Stimulated activated effector memory CD8-positive, alpha-beta T cell treated with anti-CD3 and anti-CD28 coated beads, Interleukin-12 subunit alpha, Interleukin-12 subunit beta, amount 100 ng/mL, for 72 hours (primary cell): Measurements from ENCODE around the gene INPPL1.
"Not testable (repeated sequence)": the region's sequence is repeated elsewhere in the genome, so short reads cannot be mapped to it uniquely, and the experiment has no call there.

Experiments
- ATAC-seq: fragments of 150-1000 bp; cut with Tn5 transposase; 2 replicates; pipeline ENCODE4 v1.10.0; 2021
- DNase-seq, 2 donors: peaks; one replicate each; pipeline ENCODE4 v3.0.0; 2021 to 2022; ENCODE audit warnings: low spot score in 2 of 2
- H3K27ac Mint-ChIP-seq: one replicate; pipeline ENCODE4 v1.8.0; 2022; ENCODE audit warnings: mild to moderate bottlenecking, mixed read lengths
- H3K36me3 Mint-ChIP-seq: one replicate; pipeline ENCODE4 v1.8.0; 2022; ENCODE audit warnings: mild to moderate bottlenecking, mixed read lengths
- H3K4me1 Mint-ChIP-seq: one replicate; pipeline ENCODE4 v1.8.0; 2022; ENCODE audit warnings: mixed read lengths
- H3K4me3 Mint-ChIP-seq: one replicate; pipeline ENCODE4 v1.8.0; 2022; ENCODE audit warnings: mild to moderate bottlenecking, mixed read lengths
- H3K9me3 Mint-ChIP-seq: one replicate; pipeline ENCODE4 v1.8.0; 2022; ENCODE audit warnings: mixed read lengths

INPPL1 gene, protein sequence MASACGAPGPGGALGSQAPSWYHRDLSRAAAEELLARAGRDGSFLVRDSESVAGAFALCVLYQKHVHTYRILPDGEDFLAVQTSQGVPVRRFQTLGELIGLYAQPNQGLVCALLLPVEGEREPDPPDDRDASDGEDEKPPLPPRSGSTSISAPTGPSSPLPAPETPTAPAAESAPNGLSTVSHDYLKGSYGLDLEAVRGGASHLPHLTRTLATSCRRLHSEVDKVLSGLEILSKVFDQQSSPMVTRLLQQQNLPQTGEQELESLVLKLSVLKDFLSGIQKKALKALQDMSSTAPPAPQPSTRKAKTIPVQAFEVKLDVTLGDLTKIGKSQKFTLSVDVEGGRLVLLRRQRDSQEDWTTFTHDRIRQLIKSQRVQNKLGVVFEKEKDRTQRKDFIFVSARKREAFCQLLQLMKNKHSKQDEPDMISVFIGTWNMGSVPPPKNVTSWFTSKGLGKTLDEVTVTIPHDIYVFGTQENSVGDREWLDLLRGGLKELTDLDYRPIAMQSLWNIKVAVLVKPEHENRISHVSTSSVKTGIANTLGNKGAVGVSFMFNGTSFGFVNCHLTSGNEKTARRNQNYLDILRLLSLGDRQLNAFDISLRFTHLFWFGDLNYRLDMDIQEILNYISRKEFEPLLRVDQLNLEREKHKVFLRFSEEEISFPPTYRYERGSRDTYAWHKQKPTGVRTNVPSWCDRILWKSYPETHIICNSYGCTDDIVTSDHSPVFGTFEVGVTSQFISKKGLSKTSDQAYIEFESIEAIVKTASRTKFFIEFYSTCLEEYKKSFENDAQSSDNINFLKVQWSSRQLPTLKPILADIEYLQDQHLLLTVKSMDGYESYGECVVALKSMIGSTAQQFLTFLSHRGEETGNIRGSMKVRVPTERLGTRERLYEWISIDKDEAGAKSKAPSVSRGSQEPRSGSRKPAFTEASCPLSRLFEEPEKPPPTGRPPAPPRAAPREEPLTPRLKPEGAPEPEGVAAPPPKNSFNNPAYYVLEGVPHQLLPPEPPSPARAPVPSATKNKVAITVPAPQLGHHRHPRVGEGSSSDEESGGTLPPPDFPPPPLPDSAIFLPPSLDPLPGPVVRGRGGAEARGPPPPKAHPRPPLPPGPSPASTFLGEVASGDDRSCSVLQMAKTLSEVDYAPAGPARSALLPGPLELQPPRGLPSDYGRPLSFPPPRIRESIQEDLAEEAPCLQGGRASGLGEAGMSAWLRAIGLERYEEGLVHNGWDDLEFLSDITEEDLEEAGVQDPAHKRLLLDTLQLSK

DNA sequence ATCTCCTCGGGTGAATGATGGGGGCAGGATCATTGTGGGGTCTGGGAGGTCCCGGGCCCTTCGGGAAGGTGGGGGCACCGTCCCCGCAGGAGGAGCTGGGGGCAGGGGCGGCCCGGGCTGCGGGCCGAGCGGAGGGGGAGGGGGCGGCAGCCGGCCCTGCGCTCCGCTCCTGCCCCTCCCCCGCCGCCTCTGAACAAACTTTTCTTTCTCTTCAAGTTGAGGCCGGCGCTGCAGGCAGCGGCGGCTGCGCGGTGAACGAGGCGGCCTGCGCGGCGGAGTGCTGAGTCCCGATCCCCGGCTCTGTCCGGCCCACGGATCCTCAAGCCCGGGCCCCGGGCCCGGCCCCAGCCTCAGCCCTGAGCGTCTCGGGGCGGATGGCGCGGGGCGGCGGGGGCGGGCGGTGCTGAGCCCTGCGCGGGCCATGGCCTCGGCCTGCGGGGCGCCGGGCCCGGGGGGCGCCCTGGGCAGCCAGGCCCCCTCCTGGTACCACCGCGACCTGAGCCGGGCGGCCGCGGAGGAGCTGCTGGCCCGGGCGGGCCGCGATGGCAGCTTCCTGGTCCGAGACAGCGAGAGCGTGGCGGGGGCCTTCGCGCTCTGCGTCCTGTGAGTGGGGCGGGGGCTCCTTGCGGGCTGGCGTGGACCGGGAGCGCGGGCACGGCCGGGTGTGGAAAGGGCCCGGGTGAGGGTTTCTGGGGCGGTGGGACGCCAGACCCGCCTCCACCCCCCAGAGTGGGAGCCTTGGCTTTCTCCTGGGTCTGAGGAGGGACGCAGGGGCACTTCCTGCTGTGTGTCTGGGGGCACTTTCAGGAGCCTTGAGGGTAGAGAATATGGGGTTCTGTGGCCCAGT is at the start of gene INPPL1:
Gene INPPL1 (plus strand): TSS at position 204 of the 847 bp plus-strand sequence. CDS start 218 bp downstream, at position 422.
- Mint-ChIP-seq H3K4me3 (peak within 1 kb of the TSS; percentile 97), H3K9me3 (no peaks in the 10 kb centered on the region), H3K4me1 (peaks cover 52% of the 10 kb centered on the region), H3K36me3 (peaks cover 22% of the 10 kb centered on the region), H3K27ac (peak within 1 kb of the TSS; percentile 96)
- ATAC-seq (peak; percentile 2), DNase-seq (peak in 1 of 2 donors; percentile 66)

DNA sequence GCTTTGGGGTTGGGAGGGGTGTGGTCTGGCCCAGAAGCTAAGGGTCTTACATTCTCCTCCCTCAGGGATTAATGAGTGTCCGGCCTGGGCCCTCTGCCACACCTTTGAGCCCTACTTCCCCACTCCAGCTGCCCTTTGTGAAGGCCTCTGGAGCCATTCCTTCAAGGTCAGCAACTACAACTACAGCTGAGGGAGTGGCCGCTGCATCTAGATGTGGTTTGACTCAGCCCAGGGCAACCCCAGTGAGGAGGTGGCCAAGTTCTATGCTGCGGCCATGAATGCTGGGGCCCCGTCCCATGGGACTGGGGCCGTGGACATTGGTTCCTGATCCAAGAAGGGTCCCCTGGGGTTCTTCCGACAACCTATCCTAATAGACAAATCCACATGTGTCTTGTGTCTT is 46.9 kb upstream of the INPPL1 start:
- no peak for ATAC-seq
- no peaks in the 10 kb centered on the region for H3K36me3 Mint-ChIP-seq
- no peak for DNase-seq
- no peak overlapping the region for H3K27ac Mint-ChIP-seq
- H3K4me1 Mint-ChIP-seq = peaks cover 13% of the 10 kb centered on the region
- no peaks in the 10 kb centered on the region for H3K9me3 Mint-ChIP-seq
- no peak overlapping the region for H3K4me3 Mint-ChIP-seq

DNA sequence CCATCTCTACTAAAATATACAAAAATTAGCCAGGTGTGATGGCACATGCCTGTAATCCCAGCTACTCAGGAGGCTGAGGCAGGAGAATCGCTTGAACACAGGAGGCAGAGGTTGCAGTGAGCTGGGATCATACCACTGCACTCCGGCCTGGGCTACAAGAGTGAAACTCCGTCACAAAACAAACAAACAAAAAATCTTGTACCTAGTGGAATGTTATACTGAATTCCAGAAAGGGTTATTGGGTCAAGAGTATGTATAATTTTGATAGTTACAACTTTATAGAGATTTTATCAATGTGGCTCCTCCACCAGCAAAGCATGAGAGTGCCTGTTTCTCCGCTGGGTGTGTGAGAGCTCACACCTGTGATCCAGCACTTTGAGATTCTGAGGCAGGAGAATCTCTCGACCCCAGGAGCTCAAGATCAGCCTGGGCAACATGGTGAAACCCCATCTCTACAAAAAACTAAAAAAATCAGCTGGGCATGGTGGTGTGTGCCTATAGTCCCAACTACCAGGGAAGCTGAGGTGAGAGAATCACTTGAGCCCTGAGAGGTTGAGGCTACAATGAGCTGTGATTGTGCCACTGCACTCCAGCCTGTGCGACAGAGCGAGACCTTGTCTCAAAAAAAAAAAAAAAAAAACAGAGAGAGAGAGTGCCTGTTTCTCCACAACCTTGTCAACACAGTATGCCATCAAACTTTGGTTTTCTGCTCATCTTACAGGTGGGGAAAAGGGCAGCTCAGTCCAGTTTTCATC is 45.3 kb upstream of the INPPL1 start:
- no peak overlapping the region for H3K4me3 Mint-ChIP-seq
- no peaks in the 10 kb centered on the region for H3K9me3 Mint-ChIP-seq
- no peaks in the 10 kb centered on the region for H3K36me3 Mint-ChIP-seq
- no peak overlapping the region for H3K27ac Mint-ChIP-seq
- peaks cover 23% of the 10 kb centered on the region for H3K4me1 Mint-ChIP-seq
- DNase-seq (no peak), ATAC-seq (no peak)

DNA sequence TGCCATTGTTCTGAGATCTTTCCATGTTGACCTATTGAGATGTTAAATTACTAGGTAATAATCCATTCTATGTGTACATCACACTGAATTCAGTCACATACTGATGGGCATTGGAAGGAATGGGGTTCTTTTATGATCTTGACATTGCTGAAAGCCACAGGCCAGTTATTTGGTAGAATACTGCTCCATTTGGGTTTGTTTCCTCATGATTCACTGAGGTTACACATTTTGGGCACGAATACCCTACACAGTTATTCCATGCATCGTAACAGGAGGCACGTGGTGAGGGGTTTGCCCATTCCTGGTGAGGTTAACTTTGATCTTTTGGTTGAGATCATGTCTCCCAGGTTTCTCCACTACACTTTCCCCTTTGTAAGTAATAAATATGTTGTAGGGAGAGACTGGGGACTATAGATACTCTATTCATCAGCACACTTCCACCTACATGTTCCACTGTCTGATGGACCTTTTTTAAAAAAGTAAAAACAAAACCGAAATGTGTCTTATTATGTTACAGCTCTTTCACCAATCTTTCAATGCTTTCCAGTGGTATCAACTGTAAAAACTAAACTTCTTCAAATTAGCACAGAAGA is 44.7 kb upstream of the INPPL1 start:
- ATAC-seq = peak; percentile 38
- peak overlapping the region; percentile 27 for H3K27ac Mint-ChIP-seq

DNA sequence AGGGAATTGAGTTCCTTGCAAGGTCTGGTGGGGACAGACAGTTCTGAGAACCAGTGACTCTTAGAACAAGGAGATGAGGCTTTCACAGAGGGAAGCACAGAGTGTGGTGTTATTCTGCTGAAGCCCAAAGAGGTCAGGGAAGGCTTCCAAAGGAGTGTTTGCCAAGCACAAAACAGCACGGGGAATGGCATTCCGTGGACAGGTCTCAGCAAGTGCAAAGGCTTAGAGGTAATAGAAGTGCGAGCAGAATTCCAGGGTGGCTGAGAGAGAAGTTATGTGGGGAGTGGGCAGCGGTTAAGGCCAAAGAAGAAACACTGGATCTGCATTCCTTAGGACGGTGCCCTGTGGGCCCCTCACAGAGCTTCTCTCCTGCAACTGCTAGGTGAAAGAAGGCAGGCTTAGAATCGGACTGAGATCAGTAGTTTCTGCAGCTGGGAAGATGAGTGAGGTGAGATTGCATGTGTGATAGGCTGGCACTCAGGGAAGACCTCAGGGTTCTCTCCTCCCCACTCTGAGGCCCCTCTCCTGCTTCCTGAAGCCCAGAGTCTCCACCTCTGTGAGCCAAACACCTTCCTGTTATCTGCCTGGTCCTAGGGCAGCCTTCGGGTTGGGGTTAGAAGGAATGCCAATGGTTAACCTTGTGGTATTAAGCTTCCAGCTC is 43.5 kb upstream of the INPPL1 start:
- not testable (repeated sequence) for H3K4me3 Mint-ChIP-seq, H3K27ac Mint-ChIP-seq, H3K36me3 Mint-ChIP-seq, H3K9me3 Mint-ChIP-seq, DNase-seq, ATAC-seq
- peaks cover 23% of the 10 kb centered on the region for H3K4me1 Mint-ChIP-seq

More for the DNA sequence above, 44.7 kb upstream of the INPPL1 start:
- no peaks in the 10 kb centered on the region for H3K36me3 Mint-ChIP-seq
- no peak for DNase-seq
- no peaks in the 10 kb centered on the region for H3K9me3 Mint-ChIP-seq
- no peak overlapping the region for H3K4me3 Mint-ChIP-seq
- peaks cover 23% of the 10 kb centered on the region for H3K4me1 Mint-ChIP-seq

DNA sequence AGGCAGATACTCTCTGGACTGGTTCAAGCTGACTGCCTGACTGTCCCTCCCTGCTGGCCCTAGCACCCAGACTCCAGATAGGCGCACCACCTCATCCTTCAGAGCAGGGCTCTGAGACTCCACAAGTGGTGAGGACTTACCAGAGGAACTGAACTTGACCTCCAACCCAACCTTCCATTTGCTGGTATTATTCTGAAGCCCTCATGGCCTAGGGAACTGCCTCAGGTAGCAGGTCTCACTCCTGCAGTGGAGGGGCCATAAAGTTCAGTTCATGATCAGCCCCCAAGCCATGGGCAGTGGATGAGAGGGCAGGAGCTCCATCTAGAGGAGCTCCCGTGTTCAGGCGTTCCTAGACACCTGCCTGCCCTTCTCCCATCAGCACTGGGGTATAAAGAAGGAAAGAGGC is 43.0 kb upstream of the INPPL1 start:
- not testable (repeated sequence) for H3K4me3 Mint-ChIP-seq, H3K9me3 Mint-ChIP-seq, H3K36me3 Mint-ChIP-seq, DNase-seq, H3K27ac Mint-ChIP-seq
- H3K4me1 Mint-ChIP-seq = peaks cover 23% of the 10 kb centered on the region
- peak; percentile 15 for ATAC-seq

DNA sequence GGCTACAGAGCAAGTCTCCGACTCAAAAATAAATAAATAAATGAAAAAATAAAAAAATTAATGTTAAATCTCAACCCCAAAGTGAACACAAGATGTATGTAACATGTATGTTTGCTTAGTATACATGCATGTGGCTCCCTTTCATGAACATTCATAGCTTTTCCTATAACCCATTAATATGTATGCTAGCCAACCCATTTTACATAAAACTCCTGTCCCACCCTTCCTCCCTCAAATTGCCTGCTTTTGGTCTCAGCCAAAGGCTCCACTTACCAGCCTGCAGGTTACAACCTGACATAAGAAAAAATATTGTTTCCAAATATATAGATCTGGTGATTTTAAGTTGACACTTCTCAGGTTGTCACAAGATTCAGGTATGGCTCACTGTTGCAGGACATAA is 36.3 kb upstream of the INPPL1 start:
- Mint-ChIP-seq H3K36me3 (no peaks in the 10 kb centered on the region), H3K27ac (no peak overlapping the region)

DNA sequence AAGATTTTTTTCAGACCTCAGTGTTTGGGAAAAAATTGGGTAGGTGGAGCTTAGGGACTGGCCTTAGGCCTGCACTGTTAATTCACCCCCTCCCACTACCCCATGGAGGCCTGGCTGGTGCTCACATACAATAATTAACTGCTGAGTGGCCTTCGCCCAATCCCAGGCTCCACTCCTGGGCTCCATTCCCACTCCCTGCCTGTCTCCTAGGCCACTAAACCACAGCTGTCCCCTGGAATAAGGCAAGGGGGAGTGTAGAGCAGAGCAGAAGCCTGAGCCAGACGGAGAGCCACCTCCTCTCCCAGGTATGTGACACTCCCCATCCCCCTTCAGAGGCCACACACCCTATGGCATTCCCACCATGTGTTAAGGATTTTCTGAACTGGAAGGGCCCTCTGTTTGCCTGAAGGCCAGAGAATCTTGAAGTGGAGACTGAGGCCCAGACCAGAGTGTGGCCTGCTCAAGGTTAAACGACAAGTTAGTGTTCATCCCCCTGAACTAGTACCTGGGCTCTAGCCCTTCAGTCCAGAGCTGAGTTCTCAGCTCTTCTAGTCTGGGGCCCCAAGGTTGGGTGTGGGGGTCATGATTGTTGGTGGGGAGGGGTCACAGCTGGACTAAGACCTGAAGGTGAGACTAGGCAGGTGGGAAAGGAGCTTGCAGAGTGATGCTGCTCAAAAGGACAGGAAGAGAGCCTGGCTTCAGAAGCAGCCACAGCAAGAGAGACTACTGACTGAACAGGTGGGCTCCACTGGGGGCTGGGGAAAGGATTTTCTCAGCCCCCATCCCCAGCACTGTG is 34.9 kb upstream of the INPPL1 start:
- DNase-seq (no peak), ATAC-seq (no peak)
- H3K4me3 Mint-ChIP-seq = no peak overlapping the region
- H3K4me1 Mint-ChIP-seq = no peaks in the 10 kb centered on the region
- H3K36me3 Mint-ChIP-seq = no peaks in the 10 kb centered on the region
- no peak overlapping the region for H3K27ac Mint-ChIP-seq
- H3K9me3 Mint-ChIP-seq = no peaks in the 10 kb centered on the region

More for the DNA sequence above, 36.3 kb upstream of the INPPL1 start:
- Mint-ChIP-seq H3K4me3 (no peak overlapping the region), H3K9me3 (no peaks in the 10 kb centered on the region), H3K4me1 (peaks cover 3% of the 10 kb centered on the region)
- ATAC-seq (no peak), DNase-seq (no peak)

DNA sequence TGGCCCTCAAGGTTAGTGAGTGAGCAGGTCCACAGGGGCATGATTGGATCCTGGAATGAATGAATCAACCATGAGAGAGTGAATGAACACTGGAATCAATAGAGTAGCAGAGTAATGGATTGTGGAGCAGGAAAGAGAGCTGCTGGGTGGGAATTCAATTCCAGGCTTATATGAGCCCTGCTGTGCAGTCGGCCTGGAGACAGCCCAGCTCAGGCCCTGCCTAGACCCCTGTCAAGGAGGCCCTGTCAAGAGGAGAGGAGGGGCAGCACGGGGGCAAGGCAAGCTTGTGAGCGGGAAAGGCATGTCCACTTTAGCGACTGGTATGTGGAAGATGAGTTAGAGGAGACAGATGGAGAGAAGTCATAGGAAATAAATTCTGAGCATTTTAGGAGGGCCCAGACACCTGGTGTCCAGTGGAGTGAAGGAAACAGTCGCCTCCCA is 33.9 kb upstream of the INPPL1 start:
- H3K4me1 Mint-ChIP-seq = no peaks in the 10 kb centered on the region
- H3K27ac Mint-ChIP-seq = no peak overlapping the region
- H3K9me3 Mint-ChIP-seq = no peaks in the 10 kb centered on the region
- ATAC-seq = no peak
- H3K4me3 Mint-ChIP-seq = no peak overlapping the region
- no peak for DNase-seq
- H3K36me3 Mint-ChIP-seq = no peaks in the 10 kb centered on the region

DNA sequence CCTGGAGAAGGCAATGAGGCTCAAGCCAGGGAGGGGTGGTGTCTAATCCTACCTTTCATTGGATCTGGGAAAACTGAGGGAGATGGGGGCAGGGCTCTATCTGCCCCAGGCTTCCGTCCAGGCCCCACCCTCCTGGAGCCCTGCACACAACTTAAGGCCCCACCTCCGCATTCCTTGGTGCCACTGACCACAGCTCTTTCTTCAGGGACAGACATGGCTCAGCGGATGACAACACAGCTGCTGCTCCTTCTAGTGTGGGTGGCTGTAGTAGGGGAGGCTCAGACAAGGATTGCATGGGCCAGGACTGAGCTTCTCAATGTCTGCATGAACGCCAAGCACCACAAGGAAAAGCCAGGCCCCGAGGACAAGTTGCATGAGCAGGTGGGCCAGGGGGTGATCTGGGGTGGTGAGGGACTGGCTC is 32.6 kb upstream of the INPPL1 start, which contains the start of gene FOLR1:
Gene FOLR1 (plus strand): TSS at position 180 of the 421 bp plus-strand sequence. CDS start 34 bp downstream, at position 214.
- ATAC-seq (no peak), DNase-seq (no peak)
- Mint-ChIP-seq H3K36me3 (no peaks in the 10 kb centered on the region), H3K4me1 (no peaks in the 10 kb centered on the region), H3K4me3 (no peak within 1 kb of the TSS), H3K9me3 (no peaks in the 10 kb centered on the region), H3K27ac (no peak within 1 kb of the TSS)

DNA sequence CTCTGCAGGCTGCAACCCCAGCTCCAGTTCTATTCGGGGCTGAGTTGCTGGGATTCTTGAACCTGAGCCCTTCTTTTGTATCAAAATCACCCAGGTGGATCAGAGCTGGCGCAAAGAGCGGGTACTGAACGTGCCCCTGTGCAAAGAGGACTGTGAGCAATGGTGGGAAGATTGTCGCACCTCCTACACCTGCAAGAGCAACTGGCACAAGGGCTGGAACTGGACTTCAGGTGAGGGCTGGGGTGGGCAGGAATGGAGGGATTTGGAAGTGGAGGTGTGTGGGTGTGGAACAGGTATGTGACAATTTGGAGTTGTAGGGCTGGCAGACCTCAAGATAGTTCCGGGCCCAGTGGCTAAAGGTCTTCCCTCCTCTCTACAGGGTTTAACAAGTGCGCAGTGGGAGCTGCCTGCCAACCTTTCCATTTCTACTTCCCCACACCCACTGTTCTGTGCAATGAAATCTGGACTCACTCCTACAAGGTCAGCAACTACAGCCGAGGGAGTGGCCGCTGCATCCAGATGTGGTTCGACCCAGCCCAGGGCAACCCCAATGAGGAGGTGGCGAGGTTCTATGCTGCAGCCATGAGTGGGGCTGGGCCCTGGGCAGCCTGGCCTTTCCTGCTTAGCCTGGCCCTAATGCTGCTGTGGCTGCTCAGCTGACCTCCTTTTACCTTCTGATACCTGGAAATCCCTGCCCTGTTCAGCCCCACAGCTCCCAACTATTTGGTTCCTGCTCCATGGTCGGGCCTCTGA is 28.9 kb upstream of the INPPL1 start:
- Mint-ChIP-seq H3K4me1 (no peaks in the 10 kb centered on the region), H3K36me3 (no peaks in the 10 kb centered on the region), H3K4me3 (no peak overlapping the region), H3K9me3 (no peaks in the 10 kb centered on the region), H3K27ac (no peak overlapping the region)
- DNase-seq (no peak), ATAC-seq (no peak)

DNA sequence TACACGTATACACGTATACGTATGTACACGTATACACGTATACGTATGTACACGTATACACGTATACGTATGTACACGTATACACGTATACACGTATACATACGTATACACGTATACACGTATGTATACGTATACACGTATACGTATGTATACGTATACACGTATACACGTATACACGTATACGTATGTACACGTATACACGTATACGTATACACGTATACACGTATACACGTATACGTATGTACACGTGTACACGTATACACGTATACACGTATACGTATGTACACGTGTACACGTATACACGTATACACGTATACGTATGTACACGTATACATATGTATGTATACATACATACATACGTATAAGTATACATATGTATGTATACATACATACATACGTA is 23.1 kb upstream of the INPPL1 start:
- H3K36me3 Mint-ChIP-seq, ATAC-seq, H3K4me1 Mint-ChIP-seq, H3K4me3 Mint-ChIP-seq, DNase-seq, H3K9me3 Mint-ChIP-seq, H3K27ac Mint-ChIP-seq: not testable (repeated sequence)
